Brain pericyte (primary cell): Measurements from ENCODE around the gene PIBF1.
"Not testable (repeated sequence)": the region's sequence is repeated elsewhere in the genome, so short reads cannot be mapped to it uniquely, and the experiment has no call there.

ENCODE experiments used
- DNase-seq: peaks from one replicate; pipeline ENCODE4 v3.0.0-alpha.2; 2012; ENCODE audit warnings: low read depth, low spot score

PIBF1 gene

DNA sequence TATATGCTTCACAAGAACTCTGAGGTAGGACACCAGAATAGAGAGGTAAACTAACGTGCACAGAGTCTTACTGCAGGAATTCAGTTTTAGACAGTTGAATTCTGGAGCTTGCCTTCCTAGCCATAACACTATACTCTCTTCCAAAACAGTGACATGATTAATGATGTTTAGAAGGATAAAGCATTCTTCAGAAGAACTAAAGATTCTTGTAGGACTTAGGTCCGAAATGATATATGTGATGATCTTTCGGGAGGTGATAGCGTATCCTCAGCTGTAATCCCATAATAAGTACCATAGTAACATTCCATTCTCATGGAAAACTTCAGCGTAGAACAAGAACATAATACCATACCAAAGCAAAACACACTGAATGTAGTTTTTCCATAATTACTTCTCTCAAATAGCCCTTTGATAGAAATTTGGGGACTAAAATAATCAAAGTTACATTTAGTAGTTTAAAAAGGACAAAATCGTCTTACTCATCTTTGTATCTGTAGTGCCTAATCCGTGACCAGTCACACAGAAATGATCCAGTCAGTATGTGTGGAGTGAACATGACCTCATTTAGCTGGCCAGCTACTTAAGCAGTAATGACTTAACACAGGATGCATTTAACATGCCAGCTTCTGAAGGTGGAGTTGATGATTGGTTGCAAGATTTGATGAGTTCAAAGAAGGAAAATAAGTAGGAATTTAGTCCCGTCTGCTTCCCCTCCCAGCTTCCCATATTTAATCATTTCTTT is 38.4 kb downstream of the PIBF1 start:
- DNase-seq = no peak

DNA sequence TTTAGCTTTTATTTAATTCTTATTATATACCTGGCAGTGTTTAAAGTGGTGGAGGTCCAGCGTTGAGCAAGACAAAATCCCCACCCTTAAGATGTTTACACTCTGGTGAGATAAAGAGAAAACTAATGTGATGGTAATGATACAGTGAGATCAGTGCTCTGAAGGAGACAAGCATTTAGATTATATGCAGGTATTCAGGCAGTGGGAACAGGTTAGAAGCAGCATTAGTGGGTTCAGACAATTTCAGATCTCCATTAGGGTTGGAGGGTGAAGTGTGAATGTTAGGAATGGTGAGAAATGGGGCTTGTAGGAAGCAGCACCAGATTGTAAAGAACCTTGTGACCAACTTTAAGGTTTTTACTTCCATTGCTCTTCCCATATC is 39.0 kb downstream of the PIBF1 start:
- no peak for DNase-seq

DNA sequence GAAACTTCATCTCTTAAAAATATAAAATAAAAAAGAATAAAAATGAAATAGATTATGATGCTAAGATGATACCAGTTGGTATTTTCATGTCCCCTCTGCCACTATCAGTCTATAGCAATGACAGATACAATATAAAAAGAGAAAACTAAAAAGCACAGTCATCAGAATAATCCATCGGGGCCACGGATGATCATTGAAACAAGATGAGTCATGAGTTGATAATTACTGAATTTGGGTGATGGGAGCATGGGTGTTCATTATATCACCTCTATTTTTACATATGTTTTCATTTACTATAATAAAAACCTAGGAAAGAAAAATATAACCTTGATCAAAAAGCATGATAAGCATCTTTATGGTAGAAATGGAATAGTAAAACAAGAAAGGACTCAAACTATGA is 41.1 kb downstream of the PIBF1 start:
- no peak for DNase-seq

DNA sequence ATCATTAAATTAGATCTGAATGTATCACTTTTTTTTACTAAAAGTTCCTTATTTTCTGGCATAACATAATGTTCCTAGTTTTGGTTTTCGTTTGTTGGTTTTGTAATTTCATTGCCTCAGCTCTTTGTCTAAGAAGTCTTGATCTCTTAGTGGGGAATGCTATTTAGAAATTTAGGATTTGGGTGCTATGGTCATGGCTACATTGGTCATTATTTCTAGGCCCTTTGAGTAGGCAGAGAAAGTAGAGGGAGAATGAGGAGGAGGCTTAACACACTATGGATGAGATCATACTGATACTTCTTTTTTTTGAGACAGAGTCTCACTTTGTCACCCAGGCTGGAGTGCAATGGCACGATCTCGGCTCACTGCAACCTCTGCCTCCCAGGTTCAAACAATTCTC is 41.8 kb downstream of the PIBF1 start:
- DNase-seq = no peak

DNA sequence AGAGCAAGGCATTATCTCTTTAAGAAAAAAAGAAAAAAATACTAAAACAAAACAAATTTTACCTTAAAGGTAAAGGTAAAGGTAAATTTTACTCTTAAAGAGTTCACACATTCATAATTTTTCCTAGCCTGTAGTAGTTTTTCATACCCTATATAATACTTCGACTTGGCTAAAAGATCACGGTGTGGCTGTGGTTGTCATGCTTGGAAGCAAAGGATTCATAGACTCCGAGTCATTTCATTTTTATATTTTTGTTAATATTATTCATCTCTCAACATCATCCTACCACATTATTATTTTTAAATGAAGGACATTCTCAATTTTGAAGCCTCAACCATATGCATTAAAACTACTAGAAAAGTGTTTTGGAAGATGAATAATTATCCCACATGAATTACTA is 52.7 kb downstream of the PIBF1 start:
- no peak for DNase-seq

DNA sequence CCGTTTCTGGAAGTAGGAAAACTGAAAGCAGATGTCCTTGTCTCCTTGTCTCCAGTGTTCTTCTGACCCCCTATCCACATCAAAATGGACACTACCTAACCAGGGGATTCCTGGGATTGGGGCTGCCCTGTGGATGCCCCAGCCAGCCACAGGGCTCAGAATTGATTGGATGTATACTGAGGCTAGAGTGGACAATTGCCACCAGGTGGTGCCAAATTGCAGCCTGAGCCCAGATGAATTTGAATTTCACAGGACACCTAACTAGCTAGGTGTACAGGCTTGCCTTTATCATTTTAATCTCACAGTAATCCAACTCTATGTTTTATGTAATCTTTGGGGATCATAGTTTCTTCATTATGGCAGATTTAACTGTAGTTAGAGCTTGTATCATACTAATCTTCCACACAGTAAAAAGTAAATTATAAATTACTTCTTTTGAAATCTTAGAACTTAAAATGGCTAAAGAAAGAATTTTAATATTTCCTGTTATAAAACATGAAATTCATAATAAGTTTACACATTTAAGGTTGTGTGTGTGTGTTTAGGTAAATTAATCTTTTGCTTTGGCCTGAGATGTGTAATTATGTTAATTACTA is 58.0 kb downstream of the PIBF1 start:
- no peak for DNase-seq

DNA sequence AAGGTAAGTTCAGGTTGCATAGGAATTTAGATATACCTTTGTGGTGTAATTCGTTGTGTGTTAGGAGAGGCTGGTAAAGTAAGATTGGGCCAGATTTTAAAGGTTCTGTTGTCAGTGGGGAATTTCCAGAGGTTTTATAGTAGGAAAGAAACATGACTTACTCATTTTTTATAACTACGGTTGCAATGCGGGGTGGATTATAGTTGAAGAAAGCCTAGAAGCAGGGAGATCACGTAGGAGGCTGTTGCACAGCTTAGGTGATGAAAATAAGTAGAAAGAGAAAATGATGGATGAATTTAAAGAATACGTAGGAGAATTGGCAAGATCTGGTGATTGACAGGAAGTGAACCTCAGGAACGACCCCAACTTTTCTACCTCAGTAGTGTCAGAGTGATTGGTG is 61.1 kb downstream of the PIBF1 start:
- no peak for DNase-seq

DNA sequence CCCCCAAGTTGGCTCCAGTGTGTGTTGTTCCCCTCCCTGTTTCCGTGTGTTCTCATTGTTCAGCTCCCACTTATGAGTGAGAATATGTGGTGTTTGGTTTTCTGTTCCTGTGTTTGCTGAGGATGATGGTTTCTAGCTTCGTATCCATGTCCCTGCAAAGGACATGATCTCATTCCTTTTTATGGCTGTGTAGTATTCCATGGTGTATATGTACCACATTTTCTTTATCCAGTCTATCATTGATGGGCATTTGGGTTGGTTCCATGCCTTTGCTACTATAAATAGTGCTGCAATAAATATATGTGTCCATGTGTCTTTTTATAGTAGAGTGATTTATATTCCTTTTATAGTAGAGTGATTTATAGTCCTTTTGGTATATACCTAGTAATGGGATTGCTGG is 63.2 kb downstream of the PIBF1 start:
- not testable (repeated sequence) for DNase-seq

DNA sequence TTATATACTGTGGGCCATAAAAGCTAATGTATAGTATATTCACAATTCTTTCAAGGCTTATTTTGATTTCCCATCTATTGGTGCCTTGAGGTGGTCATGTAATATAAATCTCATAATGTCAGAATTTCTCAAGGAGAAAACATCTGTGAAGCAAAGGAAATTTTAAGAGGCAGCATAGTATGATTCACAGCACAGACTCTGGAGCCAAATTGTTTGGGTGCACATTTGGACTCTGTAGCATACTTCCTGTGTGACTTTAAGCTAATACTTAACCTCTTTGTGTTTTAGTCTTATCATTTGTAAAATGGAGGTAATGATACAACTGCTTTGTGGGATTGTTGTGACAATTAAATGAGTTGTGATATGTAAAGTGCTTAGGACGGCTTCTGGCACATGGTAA is 67.6 kb downstream of the PIBF1 start:
- DNase-seq = no peak

DNA sequence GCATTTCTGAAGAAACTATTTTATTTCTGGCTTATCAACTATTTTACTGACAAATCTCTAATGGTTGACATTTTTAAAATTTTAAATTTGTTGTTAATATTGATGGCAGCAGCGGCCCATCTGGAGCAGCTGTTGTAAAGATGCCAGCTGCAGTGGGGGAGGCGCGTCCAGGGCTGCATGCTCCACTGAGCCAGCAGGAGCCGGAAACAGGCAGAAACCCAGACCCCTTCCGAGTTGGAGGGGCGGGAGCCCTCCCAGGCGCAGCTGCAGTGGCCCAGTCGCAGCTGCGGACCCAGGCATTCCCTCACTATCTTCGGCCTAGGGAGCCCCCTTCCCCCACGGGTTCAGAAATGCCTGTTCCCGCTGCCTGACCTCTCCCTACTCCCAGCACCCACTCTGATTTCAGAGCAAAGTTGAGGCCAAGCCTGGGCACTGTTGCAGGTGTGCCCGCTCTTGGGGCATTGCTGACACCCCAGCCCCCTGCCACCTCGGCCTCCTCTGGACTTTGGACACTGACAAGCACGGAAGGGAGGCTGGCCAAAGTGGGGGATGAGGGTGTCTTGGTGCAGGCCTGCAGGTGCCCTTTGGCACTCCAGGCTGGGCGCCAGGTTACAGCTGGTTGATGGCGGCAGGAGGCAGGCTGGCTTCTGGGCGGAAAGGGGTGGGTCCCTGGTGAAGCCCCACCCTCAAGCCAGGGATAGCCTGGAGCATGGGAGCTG is 69.2 kb downstream of the PIBF1 start:
- no peak for DNase-seq

DNA sequence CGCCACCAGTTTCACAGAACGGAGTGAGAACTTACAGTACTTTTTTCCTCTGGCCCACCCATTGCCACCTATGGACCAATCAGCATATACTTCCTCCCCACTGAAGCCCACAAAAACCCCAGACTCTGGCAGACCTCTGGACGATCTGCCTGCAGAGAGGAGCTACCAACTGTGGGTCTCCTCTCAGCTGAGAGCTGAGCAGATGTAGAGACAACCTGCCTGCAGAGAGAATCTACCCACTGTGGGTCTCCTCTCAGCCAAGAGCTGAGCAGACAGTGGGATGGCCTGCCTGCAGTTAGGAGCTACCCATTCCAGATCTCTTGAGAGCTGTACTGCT is 69.7 kb downstream of the PIBF1 start:
- DNase-seq = no peak

DNA sequence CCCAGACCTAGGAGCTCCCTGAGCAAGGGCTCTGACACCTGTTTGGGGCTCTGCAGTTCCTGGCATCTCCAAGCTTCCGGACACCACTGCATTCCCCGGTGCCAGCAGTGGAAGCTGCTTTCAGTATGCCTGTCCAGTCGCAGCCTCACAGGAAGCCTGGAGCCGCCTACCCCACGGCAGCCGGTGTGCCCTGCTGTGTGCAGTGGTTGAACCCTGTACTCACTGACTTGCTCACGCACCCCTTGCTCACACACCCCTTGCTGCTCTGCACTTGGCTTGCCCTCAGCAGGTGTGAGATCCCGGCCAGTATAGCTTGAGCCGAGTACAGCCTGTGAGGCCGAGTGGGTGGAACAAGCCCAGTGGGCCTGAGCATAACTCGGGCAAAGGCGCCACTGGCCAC is 70.3 kb downstream of the PIBF1 start:
- DNase-seq = no peak

DNA sequence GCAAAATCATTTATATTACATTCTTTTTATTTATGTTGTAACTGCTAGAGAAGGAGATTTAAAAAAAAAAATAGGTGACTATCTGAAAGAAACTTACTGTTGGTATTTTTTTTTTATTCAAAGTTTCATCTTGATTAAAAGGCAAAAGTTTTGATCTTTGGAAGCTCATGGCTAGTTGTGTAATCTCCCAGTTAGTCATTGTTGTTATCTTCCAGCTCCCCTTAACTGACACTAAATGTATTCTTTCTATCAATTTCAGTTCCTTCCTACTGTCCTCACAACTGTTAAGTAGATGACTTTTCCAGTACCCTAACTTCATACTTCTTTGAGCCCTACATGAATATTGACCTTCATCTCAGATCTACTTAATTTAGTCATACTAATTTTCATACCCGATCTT is 71.1 kb downstream of the PIBF1 start:
- DNase-seq = no peak

DNA sequence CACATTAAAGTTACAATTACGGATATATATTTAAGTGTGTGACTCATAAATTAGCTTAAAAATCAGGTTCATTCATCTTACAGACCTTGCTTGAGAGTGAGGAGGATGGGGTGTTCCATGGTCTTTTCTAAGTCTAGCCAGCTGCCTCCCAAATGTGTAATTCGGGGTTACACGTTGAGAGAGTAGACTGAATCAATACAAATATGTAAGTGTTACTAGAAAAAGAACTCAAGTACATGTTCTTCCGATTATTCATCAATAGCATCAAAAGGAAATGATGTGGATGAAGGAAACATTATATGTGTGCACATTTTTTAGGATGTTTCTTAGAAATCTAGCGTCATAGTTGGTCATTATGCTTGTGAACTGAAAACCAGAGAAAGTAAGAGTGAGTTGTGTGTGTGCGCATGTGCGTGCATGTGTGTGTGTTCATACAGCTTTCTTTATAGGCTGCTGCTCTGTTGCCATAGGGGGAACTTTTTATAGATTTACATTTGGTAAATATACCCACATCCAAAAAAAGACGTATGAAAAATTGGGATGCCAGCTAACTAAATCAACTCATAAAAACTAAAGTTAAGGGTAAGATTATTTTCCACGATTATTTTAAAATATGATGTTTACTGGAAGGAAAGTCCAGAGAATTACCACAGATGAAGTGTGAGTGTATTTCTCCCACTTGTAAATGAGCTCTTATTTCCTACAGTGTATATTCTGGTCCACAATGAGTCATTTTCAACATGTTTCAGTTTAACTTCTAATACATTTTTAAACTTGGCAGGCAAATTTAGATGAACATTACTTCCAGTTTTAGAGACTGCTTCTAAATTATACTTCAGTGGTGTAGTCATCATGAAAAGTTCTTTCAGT is 82.4 kb downstream of the PIBF1 start:
- no peak for DNase-seq

DNA sequence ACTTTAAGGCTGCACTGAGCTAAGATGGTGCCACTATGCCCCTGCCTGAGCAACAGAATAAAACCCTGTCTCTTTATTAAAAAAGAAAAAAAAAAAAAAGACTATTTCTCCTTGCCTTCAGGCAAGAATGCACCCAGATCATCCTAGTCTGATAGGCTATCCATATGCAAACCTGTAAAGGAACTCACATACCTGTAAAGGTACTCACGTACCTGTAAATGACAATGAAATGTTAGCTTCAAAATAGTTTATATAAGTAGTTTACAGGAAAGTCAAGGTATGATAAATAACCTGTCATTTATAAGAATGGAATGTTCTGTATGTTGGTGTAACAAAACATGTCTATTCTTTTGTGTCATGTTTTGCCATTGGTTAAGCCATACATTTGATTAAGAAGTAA is 86.3 kb downstream of the PIBF1 start:
- DNase-seq = no peak

DNA sequence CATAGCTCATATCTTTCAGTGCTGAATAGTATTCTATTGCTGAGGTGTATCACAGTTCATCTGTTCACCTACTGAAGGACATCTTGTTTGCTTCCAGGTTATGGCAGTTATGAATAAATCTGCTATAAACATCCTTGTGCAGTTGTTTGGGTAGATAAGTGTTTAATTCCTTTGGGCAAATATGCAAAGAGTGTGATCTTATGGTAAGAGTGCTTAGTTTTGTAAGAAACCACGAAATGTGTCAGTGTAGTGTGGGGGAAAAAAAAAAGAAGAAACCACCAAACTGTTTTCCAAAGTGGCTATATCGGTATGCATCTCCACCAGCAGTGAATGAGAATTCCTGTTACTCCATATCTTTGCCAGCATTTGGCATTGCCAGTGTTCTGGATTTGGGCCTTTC is 93.3 kb downstream of the PIBF1 start:
- DNase-seq = no peak

DNA sequence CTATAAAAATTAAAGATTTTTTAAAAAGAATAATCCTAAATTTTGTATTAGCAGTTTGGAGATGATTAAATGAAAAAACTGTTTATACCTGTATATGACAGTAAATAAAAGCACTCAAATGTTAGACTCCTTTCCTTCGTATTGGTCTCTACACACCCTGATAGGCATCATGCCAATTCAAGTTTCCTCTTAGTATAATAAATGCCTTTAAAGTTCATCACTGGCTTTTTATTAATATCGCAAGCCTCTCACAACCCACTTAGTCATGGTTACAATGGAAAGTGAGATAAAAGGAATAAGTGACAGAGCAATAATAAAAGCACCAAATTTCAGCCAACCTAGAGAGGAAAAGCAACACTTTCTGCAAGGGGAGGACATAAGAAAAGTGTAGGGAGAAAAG is 102.2 kb downstream of the PIBF1 start:
- no peak for DNase-seq

DNA sequence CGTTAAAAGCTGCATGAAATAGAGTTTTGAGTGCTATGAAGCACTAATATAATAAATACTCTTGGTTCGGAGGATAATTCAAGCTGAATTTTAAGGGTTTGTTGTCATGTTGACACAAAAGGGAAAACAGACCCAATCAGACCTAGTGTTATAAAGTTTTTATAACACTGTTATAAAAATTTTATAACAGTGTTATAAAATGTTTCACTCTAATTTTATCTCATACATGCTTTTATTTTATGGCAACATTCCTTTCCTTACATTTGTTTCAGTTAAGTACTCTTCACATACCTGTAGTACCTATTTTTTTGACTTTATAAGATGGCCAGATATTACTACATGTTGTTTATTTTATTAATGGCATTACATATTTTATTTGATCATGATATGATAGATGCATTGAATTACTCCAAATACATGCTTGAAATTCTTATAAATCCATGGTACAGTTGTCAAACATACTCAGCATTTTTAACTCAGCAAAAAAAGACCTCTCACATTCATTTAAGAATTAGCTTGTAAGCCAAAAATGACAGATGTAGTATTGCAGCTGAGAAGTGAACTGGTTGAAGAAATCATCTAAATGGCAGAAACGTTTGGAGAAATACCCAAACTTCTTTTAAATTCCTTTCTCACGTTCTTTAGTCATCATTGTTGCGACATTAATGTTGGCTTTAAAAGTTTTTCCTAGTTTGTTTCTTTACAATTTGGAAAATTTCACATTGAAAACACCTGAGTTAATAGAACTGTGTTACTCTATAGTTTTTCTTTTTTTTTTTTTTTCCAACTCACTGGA is 104.5 kb downstream of the PIBF1 start:
- DNase-seq = no peak

DNA sequence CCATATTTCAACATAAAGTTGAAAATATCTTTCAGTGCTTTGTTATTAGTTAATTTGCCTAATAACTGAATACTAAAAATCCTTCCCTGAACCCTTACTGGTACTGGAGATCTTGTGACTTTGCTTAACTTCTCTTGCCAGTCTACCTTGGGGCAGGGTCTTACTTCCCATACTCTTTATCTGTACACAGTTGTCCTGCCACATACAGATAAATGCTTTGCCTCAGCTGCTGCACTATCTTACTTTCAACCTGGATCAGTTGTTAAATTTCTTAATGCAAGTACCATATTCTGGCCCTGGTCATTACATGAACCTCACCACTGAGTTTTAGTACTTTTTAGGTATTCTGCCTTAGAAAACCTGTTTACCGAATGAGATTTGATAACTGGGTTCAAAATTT is 107.6 kb downstream of the PIBF1 start:
- DNase-seq = no peak

DNA sequence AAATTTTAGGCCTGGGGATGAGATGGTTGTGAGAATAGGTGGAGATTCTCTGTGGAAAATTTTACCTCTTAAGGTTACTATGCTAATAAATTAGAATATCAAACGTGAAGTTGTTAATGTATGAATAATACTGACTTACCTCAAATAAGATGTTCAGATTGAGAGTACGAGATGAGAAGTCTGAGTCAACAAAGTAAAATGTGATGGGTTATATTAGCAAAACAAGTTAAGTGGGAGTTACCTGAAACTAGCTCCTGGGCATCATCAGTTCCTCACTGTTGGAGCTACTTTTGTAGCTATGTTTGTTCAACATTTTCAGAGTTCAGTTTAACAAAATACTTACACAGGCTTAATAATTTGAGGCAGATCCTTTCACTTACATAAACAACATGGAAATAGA is 108.6 kb downstream of the PIBF1 start:
- DNase-seq = no peak

DNA sequence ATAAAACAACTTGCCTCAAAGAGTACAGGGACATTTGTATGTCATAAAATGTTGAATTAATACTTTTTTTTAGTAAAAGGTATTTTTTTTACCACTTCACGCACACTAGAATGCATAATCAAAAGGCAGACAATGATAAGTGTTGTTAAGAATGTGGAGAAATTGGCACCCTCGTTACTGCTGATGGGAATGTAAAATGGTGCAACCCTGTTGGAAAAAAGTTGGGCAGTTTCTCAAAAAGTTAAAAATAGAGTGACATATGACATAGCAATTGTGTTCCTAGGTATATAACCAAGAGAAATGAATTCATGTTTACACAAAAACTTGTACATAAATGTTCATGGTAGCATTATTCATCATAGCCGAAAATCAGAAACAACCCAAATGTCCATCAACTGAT is 109.5 kb downstream of the PIBF1 start:
- DNase-seq = no peak

DNA sequence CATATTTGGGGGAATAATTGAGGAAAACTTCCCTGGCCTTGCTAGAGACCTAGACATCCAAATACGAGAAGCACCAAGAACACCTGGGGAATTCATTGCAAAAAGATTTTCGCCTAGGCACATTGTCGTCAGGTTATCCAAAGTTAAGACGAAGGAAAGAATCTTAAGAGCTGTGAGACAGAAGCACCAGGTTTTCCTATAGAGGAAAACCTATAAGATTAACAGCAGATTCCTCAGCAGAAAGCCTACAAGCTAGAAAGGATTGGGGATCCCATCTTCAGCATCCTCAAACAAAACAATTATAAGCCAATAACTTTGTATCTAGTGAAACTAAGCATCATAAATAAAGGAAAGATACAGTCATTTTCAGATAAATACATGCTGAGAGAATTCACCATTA is 114.9 kb downstream of the PIBF1 start:
- no peak for DNase-seq
